CD4-positive, alpha-beta T cell treated with Interleukin-1 beta for 1 hour (primary cell): ENCODE data around the gene PIGN.
"Not testable (repeated sequence)": the region's sequence is repeated elsewhere in the genome, so short reads cannot be mapped to it uniquely, and the experiment has no call there.

Experiments
- DNase-seq, 2 donors: peaks; one replicate each; pipeline ENCODE4 v3.0.0-alpha.2; 2020 to 2022

PIGN gene

GRCh38 chr18:62054929-62055498 is 131.8 kb downstream of the PIGN start:
- no peak for DNase-seq

DNA sequence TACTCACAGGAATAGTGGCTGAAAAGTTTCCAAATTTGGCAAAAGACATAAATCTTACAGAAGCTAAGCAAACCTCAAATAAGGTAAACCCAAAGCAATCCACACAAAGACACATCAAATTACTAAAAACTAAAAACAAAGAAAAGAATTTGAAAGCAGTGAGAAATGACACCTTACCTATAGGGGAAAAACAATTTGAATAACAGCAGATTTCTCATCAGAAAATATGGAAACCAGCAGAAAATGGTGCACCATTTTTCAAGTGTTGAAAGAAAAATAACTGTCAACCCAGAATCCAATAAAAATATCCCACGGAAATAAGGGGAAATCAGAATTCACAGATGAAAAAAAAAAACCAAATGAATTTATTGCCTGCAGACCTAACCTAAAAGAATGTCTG is 138.6 kb downstream of the PIGN start:
- DNase-seq = no peak

DNA sequence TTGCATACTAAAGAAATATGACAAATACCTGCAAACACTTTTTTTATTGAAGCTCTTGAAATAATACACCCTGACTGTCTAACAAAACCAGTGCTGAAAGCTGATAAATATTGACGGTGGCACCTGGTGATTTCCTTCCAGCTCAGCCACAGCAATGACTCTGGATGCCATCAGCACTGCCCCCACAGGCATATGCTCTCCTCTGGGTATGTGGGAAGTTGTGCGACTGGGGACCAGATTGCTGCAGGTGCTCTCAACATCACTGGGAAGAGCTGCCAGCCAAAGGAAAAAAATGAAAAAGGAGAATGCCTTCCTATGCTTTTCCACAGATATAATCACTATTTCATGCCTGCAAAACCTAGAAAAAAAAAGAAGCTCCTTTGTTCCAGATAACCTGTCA is 141.5 kb downstream of the PIGN start:
- no peak for DNase-seq

- no peak for DNase-seq
Measured at GRCh38 chr18:62044490-62045000, 142.3 kb downstream of the PIGN start.

DNA sequence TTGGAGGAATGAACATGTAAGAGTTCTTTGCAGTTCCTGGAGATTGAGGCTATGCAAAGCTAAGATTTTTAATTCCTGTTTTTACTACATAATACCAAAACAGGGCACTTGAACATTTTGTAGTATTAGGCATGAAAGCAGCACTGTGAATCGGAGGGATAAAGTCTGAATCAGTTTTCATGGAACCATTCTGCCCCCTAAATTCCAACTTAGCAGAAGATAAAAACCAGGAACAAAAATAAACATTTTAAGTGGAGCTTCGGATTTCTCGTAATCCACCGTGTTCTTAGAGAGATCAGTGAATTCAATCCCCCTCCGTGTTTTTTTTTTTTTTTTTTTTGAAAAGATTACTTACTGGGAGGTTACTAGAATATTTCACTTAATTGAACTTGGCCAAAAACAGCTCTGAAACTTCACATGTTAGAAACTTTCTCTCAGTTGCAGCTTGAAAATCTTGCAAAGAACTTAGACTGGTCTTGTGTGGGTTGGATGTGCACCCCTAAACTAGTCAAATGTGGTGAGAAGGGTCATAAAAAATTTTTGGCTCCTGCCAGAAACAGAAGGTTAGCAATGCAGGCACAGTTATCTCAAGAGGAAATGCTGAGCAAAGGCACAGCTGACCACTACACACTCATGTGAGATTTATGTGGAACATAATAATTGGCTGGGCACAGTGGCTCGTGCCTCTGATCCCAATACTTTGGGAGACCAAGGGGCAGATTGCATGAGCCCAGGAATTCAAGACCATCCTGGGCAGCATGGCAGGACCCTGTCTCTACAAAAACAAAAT is 148.7 kb downstream of the PIGN start:
- DNase-seq = no peak

- DNase-seq = no peak
Measured at GRCh38 chr18:62037012-62037742, 149.7 kb downstream of the PIGN start.

GRCh38 chr18:62034286-62034685 is 152.6 kb downstream of the PIGN start:
- not testable (repeated sequence) for DNase-seq

DNA sequence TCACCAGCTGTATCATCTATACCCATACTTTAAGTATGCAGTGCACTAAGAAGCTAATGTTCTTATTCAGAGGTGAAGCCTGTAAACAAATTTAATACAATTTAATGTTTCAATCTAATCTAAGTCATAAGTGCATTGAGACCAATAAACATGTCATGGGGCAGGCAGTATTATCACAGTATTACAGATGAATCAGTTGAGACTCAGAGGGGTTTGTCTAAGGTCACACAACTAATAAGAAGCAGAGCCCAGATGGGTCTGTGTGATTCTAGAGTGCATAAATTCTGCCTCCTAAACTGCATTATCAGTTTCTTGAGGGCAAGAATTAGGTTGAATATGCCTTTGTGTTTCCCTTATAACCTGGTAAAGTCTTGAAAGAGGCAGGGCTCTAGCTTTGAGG is 153.1 kb downstream of the PIGN start:
- DNase-seq = no peak

GRCh38 chr18:62033207-62033606 is 153.6 kb downstream of the PIGN start:
- peak in 1 of 2 donors; percentile 2 for DNase-seq

GRCh38 chr18:62030091-62030985 is 156.5 kb downstream of the PIGN start:
- no peak for DNase-seq

- no peak for DNase-seq
Measured at GRCh38 chr18:62028715-62029114, 158.1 kb downstream of the PIGN start.

GRCh38 chr18:62027914-62028520 is 158.8 kb downstream of the PIGN start:
- no peak for DNase-seq

DNA sequence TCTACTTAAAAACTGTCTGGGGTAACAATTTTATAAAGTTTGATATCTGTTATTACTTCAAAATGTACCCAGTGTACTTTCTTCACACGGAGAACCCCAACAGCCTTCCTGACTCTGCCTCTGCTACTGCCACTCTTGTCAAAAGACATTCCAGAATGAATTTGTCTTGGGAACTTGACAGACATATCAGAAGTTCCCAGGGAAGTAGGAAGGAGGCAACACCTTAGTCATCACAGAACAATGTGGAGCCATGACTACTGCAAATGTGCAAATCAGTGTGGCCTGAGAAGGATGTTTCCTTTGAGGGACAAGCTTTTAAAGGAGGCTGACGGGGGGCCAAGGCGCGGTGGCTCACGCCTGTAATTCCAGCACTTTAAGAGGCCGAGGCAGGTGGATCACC is 160.3 kb downstream of the PIGN start:
- DNase-seq = no peak

DNA sequence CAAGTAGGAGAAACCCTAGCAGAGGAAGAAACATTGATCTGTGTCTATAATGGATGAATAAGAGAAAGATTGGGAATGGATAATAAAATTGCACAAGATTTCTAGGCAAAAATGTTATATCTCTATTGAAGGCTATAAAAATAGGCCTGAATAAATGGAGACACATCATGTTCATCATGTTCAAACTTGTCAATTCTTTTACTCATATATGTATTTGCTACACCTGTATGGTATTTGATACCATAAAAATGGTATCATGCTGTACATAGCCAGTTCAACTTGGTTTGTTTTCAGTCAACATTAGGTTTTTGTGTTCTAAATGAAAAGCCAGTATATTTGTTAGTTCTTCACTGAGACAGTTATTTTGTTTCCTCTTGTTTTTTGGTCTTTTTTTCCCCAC is 161.9 kb downstream of the PIGN start:
- DNase-seq = no peak

- DNase-seq = no peak
Measured at GRCh38 chr18:62023536-62023935, 163.3 kb downstream of the PIGN start.

DNA sequence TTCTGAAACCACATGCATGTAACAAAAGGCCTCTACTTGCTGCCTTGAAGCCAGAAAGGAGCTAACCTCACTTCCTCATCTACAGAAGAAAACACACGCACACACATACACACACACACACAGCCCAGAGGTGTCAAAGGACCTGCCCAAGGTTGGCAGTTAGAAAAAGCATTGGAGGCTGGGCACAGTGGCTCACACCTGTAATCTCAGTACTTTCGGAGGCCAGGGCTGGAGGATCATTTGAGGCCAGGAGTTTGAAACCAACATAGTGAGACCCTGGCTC is 168.2 kb downstream of the PIGN start:
- no peak for DNase-seq

- DNase-seq = no peak
Measured at GRCh38 chr18:62018034-62018758, 168.7 kb downstream of the PIGN start.

- DNase-seq = no peak
Measured at GRCh38 chr18:62017618-62018017, 169.2 kb downstream of the PIGN start.

DNA sequence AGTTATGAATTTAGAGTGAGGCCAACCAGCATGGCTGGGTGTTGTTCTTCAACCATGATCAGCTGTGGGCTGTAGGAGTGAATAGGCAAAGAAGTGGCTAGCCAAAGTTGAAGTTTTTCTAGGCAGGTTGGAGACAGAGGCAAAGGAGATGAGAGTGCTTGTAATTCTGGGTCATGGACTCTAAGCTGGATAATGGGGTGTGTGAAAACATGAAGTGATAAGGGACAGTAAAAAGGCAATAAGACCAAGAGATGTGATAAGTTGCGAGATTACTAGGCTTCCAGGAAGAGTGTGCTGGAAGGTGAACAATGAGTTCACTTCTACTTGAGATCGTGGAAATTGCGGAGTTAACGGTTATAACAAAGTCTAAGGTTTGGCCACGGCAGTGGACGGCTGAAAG is 175.4 kb downstream of the PIGN start:
- DNase-seq = no peak

GRCh38 chr18:62009521-62009920 is 177.3 kb downstream of the PIGN start:
- no peak for DNase-seq

- DNase-seq = no peak
Measured at GRCh38 chr18:62001396-62001795, 185.5 kb downstream of the PIGN start.

DNA sequence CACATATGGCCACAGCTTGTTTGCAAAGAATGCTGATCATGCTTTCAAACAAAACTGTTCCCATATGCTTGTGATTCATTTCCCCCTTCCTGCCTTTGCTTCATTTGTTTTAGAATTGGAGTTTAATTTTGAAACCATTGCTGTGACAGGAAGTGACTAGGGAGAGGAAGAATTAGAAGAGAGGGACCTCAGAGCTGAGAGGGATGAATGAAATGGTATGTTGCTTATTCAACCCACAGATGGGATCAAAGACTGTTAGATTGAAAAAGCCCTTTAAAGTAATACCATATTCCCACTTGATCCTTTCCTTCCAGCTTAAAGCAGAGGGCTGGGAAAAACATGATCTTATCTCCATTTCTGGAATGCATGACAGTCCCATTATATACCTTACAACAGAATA is 187.9 kb downstream of the PIGN start:
- DNase-seq = no peak
